T-helper 1 cell treated with Interleukin-12 subunit alpha and Interleukin-12 subunit beta and Interleukin-4 antibody, amounts not matched to agents 30 ng/mL and 1 ng/mL, for 36 hours (primary cell): Measurements from ENCODE around the gene THBD. TPM values are rescaled to one million over a fixed set of nuclear protein-coding genes. Genes with fewer than 3 reads are reported as not detected.

Experiments used
- intact Hi-C: fragments of 100-400 bp; cut with micrococcal nuclease; formaldehyde crosslinking; loops from one replicate; pipeline ENCODE4 v1.15.1; 2024
- total RNA-seq: library from RNA; stranded (reverse); gene quantifications from 2 replicates; pipeline ENCODE4 v1.2.3, GENCODE V29; 2022

Gene THBD
- total RNA-seq, 1 donor from 2014 or later, result not detected

GRCh38 chr20:23018941-23019340 lies 30.5 kb downstream of the THBD start:
- intact Hi-C loops, result no loop called here

DNA sequence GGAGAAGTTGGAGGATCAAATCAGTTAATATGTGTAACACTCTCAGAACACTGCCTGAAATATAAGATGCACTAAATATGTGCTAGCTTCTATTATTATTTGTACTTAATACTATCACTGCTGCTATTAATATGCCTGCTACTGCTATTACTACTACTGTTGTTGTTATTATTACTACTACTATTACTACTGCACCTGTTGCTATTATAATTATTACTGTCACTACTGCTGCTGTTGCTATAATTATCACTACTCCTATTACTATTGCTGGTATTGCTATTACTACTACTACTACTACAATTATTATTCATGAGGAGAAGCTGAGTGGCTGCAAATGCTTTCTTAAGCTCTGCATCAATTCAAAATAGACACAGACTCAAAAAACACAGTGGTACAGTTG lies 31.0 kb downstream of the THBD start:
- intact Hi-C loops, result no loop called here

- intact Hi-C loops, result no loop called here
These were observed 32.0 kb downstream of the THBD start for GRCh38 chr20:23017516-23017915.

- intact Hi-C loops, result no loop called here
These were observed 36.0 kb downstream of the THBD start for GRCh38 chr20:23013429-23013828.

DNA sequence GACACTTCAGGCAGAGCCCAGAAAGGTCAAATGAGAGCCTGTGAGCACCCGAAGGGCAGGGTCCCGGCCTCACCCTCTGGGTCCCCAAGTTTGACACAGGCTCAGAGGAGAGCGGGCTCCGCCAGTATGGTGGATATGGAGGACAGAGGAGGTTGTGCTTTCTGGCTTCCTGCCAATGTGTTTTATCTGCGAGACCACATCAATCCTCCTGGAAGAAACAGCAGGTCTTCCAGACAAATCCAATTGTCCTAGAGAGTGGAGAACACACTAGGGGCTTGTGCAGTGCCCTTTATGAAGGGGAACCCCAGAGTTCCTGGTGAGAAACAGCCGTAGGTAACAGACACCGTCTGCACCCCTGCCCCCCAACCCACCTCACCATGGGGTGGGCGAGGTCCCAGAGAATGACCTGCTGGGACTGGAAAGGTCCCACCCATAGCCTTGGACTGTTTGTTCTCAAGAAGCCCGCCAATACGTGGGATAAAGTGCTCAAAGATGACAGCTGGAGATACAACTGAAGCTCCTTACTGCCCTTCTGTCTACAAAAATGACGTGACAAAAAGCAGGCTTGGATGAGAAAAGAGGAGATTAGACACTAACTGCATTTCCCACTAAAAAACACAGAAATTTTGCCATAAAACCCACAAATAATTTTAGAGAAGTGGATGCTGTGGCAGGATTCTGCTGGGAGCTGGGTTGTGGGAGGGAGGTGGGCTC lies 38.3 kb downstream of the THBD start:
- intact Hi-C loops, result no loop called here

DNA sequence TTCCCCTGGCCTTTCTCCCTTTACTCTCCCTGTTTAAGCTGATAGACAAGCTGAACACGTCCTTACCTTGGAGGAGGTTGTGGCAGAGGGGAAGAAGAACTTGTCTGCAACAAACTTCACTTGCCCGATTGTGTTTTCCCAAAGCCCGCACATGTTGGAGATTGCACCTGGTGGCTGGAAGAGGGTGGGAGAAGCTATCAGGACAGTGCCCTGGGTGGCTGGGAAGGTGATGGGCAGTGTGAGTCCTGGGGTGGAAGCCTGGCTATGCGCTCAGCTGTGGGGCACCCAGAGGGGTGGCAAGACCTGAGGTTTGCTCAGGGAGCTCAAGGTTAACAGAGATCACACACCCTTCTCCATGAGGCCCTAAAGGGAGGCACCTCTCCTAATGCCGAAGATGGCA lies 39.4 kb downstream of the THBD start:
- intact Hi-C loops, result no loop called here

DNA sequence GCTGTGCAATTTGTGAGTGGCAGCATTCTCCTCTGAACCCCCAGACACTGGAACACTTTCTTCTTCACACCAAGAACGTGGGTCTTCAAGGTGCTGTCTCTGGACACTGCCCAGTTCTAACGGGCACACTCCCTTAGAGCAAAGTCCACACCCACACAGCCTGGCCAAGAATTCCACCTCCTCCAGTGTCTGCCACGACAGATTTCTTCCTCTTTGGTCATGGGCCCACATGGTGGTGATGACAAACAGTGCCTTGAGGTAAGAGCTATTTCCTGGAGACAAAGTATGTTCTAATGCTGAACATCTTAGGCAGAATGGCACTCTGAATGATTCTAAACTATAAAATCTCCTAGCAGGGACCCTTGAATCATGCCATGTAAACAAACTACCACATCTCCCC lies 39.8 kb downstream of the THBD start:
- intact Hi-C loops, result no loop called here

DNA sequence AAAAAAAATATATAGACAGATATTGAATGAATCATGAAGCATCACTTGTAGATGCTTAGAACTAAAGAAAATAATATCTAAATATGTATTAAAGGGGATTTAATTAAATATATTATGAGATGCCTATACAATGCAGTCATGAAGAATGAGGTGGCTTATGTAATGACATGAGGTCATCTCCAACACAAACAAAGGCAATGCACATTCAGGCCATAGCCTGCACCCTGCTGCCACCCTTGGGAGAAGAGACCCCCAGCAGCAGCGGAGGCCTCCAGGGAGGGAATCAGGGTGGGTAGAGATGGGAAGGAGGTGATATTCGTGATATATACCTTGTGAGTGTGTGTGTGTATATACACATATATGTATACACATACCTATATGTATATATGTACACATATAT lies 40.8 kb downstream of the THBD start:
- intact Hi-C loops, result no loop called here

DNA sequence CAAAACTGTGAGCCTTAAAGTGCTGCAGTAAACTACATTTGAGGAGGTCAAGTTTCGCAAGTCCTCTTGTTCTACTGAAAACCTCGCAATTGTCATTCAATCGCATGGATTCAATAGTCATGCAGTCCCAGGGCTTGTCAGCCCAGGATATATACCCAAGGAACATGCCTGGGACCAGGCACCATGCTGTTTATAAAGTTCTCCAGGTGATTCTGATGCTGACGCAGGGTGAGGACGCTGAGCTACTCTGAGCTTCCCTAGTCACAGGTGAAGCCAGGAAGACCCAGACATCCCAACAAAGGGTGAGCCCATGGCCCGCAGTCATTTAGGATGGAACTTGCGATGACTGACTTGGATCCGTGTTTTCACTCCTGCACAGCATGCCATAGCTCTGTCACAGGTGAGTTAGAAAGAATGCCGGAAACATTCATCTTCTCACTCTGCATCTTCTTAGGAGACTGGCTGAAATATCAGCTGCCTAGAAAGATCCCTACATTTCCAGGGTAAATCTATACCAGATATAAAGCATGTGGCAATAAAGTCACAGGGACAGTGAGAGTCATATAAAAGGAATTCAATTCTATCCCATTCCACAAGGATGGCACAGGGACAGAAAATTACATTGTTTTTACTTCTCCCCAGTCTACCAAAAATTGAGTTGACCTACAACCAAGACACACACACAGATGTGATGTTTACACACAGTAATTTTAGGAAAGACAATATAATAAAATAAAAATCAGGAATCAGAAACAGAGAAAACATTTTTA lies 41.4 kb downstream of the THBD start:
- intact Hi-C loops, result no loop called here

DNA sequence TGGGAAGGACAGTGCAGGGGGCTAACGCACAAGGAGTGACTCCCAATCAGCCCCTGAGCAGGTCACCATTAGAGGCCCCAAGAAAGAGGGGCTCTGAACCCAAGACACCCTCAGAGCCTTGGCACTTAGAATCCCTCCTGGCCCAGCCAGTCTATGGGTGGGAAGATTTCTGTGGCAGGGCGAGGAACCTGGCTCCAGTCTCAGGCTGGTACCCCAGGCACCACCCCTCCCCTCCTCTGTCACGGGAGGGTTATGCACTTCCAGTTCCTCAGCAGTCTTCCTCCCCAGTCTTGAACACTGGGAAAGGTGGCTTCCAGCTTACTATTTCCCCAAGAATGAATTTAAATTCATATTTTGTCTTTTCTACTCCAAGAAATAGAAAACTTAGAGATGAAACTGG lies 42.0 kb downstream of the THBD start:
- intact Hi-C loops, result no loop called here

- intact Hi-C loops, result no loop called here
These were observed 43.7 kb downstream of the THBD start for GRCh38 chr20:23005776-23006175.

DNA sequence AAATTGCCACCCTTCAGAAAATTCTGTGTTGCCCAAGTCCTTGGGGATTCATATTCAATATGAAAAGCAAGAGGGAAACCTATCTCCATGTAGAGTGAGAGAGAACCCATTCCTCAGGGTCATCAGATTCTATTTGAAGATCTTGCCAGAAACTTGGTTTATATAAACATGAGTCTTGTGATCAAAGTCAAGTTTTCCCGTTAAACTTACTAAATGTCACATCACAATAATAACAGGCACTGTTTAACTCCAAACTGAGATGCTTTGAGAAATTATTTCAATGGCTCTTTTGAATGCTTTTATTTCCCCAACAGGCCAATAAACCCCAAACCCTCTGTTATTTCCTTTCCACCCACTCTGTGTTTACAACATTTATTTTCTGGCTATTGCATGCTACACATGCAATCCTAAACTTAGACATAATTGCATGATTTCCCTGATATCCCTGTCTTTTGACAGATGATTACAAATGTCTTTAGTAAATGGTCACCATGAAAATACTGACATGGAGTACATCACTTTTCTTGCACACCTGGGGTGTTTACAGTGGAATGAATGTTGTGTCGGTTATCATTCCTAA lies 45.5 kb downstream of the THBD start:
- intact Hi-C loops, result no loop called here

DNA sequence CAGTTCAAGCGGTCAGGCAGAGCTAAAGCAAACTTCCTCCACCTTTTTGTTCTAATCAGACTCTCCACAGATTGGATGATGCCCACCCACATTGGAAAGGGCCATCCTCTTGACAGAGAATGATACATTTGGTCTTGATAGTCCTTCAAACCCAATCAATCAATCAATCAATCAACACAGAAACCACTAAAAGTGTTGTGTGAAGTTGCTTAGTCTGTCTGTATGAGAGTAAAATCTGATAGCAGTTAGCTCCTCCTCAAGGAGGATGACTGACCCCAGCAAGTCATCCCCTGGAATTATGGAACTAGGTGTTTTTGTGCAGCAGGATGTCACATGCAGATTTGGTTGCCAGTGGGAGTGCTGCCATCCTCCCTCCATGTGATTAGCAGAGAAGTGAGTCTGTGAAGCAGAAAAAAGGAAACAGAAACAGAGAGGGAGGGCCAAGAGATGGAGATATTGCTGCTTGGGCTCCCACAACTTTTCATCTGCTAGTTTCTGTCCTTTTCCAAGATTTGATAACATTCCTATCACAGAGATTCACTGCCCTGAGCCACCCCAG lies 46.3 kb downstream of the THBD start:
- intact Hi-C loops, result no loop called here

DNA sequence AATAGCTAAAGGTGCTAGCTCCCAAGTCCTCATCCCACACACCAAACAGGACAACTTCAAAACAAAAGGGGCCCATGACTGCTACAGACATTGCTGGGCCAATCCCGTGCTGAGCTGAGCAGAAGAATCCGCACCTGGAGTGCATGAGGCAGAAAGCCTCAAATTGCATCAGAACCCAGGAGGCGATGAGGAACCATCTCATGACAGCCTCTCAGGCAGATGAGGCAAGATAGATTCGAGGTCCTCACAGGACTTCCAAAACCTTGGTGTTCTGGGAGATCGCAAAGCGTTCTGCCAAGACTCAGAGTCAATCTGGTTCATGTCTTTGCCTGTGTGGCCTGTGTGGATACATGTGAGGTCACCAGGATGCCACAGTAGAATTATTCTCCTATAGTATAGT lies 47.2 kb downstream of the THBD start:
- intact Hi-C loops, result no loop called here

DNA sequence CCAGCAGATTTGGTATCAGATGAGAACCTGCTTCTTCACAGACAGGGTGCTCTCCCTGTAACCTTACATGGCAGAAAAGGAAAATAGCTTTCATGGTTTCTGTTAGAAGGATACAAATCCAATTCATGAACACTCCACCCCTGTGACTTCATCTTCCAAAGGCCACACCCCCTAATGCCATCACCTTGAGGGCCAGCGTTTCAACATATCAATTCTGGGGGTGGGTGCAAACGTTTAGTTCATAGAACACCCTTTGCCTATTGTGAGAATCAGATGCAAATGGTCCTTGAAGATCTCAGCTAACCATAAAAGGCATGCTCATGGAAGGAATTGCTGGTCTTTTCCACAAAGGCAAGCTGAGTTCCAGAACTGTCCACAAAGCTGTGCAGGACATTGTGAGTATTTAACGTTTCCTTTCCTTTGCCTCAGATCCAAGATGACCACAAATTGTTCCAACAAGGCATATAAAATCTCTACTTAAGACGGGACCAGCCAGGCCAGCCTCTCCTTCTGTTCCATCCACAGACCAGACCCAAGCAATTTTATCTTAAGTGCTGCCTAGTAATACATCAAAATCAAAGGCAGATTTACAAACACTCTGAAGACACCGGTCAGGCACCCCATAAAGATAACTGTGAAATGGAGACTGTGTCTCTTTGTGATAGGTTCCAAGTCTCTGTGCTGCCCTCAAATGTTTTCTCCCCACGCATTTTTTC lies 49.1 kb downstream of the THBD start:
- intact Hi-C loops, result no loop called here

DNA sequence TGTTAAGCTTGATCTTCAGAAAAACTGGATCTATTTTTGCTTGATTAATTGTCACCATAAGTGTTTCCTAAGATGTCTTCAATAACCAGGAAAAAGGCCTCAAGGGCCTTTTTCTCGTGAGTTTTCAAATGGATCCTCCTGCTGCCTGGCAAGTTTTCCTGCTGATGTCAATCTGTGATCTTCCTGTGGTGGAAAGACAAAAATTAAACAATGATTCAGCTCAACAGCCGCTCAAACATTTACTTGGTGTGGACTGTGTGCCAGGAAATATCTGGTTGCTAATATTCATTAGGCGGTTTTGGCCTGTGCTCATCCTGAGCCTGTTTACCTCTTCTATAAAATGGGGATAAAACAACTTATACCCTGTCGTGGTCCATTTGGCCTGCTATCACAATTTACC lies 49.7 kb downstream of the THBD start:
- intact Hi-C loops, result no loop called here

- intact Hi-C loops, result no loop called here
These were observed 51.0 kb downstream of the THBD start for GRCh38 chr20:22998476-22998875.

- intact Hi-C loops, result no loop called here
These were observed 53.5 kb downstream of the THBD start for GRCh38 chr20:22995923-22996322.
